ENCODE results near the gene HHIPL1. TPM values are rescaled to one million over a fixed set of nuclear protein-coding genes. Genes with fewer than 3 reads are reported as not detected.

Gene HHIPL1
- total RNA-seq, 1 experiment from 2014 or later, result 0.06 TPM

DNA sequence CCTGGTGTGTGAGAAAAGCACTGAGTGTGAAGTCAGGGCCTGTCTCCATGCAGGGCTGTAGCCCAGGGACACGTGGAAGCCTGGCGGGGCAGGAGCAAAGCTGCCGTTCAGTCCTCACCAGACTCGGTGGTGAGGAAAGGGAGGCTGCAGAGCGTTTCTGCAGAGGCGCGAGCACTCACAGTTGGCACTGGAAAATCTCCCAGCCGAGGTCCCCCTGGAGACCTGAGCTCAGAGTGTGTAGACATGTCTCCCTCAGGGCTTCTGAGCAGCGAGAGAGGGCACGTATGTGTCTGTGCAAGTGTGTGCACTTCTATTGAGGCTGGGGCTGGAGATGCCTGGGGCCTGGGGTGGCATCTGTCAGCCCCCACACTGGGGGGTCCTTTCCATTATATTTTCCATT lies 11.0 kb upstream of the HHIPL1 start:
- ChIA-PET POLR2A (ENCODE audit: low non-redundant PET) (no interaction called here), CTCF (interaction anchor here (0.6 kb wide), 1 partner anchor 53 kb away, joined by 3 read pairs; no protein-coding TSS in a partner anchor)
- no peak for DNase-seq (ENCODE audit: low spot score)
- intact Hi-C loops (cut with micrococcal nuclease; ENCODE audit: unreplicated experiment), result no loop called here
- H3K4me1 ChIP-seq (ENCODE audit: insufficient read depth, low read length, poor library complexity, severe bottlenecking), result no peaks in the 10 kb centered on the region
- no peaks in the 10 kb centered on the region for H3K9me3 ChIP-seq (ENCODE audit: low read depth, low read length, poor library complexity, severe bottlenecking)
- H3K36me3 ChIP-seq (ENCODE audit: insufficient read depth, low read length, poor library complexity, severe bottlenecking), result no peaks in the 10 kb centered on the region
- H3K27me3 ChIP-seq (replicated peaks; ENCODE audit: insufficient read depth, low read depth, low read length, poor library complexity), result no peaks in the 10 kb centered on the region
- H3K27ac ChIP-seq (ENCODE audit: low read depth, low read length, poor library complexity, severe bottlenecking), result no peak overlapping the region
- no TSS peak for BruUV-seq (replicated peaks)
- TF ChIP-seq EZH2 (IDR thresholded peaks at IDR 0.05; ENCODE audit: borderline replicate concordance, low read depth, low read length, poor library complexity, severe bottlenecking) (no peak), CTCF (conservative IDR thresholded peaks at IDR 0.05; ENCODE audit: low read depth, low read length) (no peak)
- no peak overlapping the region for H3K4me3 ChIP-seq (ENCODE audit: low read depth, low read length, poor library complexity, severe bottlenecking)

DNA sequence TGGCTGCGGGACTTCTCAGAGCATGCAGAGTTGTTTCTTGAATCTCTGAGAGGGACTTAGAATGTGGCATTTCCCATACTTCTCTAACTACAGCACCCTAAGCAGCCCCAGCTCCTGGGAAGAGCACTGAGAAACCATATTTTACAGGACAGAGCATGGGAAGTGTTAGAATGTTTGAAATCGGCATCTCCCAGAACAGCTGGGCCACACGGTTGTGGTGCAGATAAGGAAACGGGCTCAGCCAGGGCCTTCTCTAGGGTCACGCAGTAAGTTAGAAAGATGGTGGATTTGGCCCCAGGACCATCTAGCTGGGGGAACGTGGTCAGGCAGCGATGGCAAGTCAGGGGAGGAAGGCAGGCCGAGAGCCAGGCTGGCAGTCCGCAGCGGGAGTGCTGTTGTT lies 10.5 kb upstream of the HHIPL1 start:
- CTCF ChIA-PET, result no interaction called here
- intact Hi-C loops (cut with micrococcal nuclease; ENCODE audit: unreplicated experiment), result no loop called here
- H3K27me3 ChIP-seq (replicated peaks; ENCODE audit: insufficient read depth, low read depth, low read length, poor library complexity), result no peaks in the 10 kb centered on the region
- DNase-seq (ENCODE audit: low spot score), result no peak
- no peaks in the 10 kb centered on the region for H3K4me1 ChIP-seq (ENCODE audit: insufficient read depth, low read length, poor library complexity, severe bottlenecking)
- H3K9me3 ChIP-seq (ENCODE audit: low read depth, low read length, poor library complexity, severe bottlenecking), result no peaks in the 10 kb centered on the region
- H3K36me3 ChIP-seq (ENCODE audit: insufficient read depth, low read length, poor library complexity, severe bottlenecking), result no peaks in the 10 kb centered on the region
- POLR2A ChIA-PET (ENCODE audit: low non-redundant PET), result no interaction called here
- H3K4me3 ChIP-seq (ENCODE audit: low read depth, low read length, poor library complexity, severe bottlenecking), result no peak overlapping the region
- no TSS peak for BruUV-seq (replicated peaks)
- TF ChIP-seq EZH2 (IDR thresholded peaks at IDR 0.05; ENCODE audit: borderline replicate concordance, low read depth, low read length, poor library complexity, severe bottlenecking) (no peak), CTCF (conservative IDR thresholded peaks at IDR 0.05; ENCODE audit: low read depth, low read length) (no peak)
- no peak overlapping the region for H3K27ac ChIP-seq (ENCODE audit: low read depth, low read length, poor library complexity, severe bottlenecking)

GRCh38 chr14:99635116-99635515 lies 9.8 kb upstream of the HHIPL1 start:
- Histone ChIP-seq H3K4me3 (ENCODE audit: low read depth, low read length, poor library complexity, severe bottlenecking) (no peak overlapping the region), H3K9me3 (ENCODE audit: low read depth, low read length, poor library complexity, severe bottlenecking) (no peaks in the 10 kb centered on the region), H3K27me3 (replicated peaks; ENCODE audit: insufficient read depth, low read depth, low read length, poor library complexity) (no peaks in the 10 kb centered on the region), H3K27ac (ENCODE audit: low read depth, low read length, poor library complexity, severe bottlenecking) (no peak overlapping the region), H3K4me1 (ENCODE audit: insufficient read depth, low read length, poor library complexity, severe bottlenecking) (no peaks in the 10 kb centered on the region), H3K36me3 (ENCODE audit: insufficient read depth, low read length, poor library complexity, severe bottlenecking) (no peaks in the 10 kb centered on the region)
- CTCF ChIA-PET, result no interaction called here
- POLR2A ChIA-PET (ENCODE audit: low non-redundant PET), result no interaction called here
- intact Hi-C loops (cut with micrococcal nuclease; ENCODE audit: unreplicated experiment), result no loop called here
- DNase-seq (ENCODE audit: low spot score), result no peak
- no TSS peak for BruUV-seq (replicated peaks)
- TF ChIP-seq EZH2 (IDR thresholded peaks at IDR 0.05; ENCODE audit: borderline replicate concordance, low read depth, low read length, poor library complexity, severe bottlenecking) (no peak), CTCF (conservative IDR thresholded peaks at IDR 0.05; ENCODE audit: low read depth, low read length) (no peak)

All from A673 (cell line).